Heart left ventricle (tissue), 16 donors: Measurements from ENCODE around the gene UGT1A1. TPM values are rescaled to one million over a fixed set of nuclear protein-coding genes. Genes with fewer than 3 reads are reported as not detected.
A peak's percentile ranks its signal among the peaks of the same experiment; 100 is the strongest.

Experiments used
- ATAC-seq, 4 donors: fragments of 200-7000 bp; cut with Tn5 transposase; one replicate each; pipeline ENCODE4 v1.9.1; 2020 to 2022; ENCODE audit warnings: moderate library complexity in 4 of 4, mild to moderate bottlenecking in 3 of 4, moderate number of reproducible peaks in 1 of 4
- DNase-seq, 5 donors: peaks; one replicate each; pipeline ENCODE4 v3.0.0-alpha.2; 2020
- H3K27ac ChIP-seq, 12 donors: fragments of 200-600 bp; sonication (generic) in 4 of 12; one replicate each; pipeline versions ENCODE4 v1.5.0 to v1.8.0; 2016 to 2022; ENCODE audit warnings: mild to moderate bottlenecking in 2 of 12
- H3K27me3 ChIP-seq, 9 donors: fragments of 200-600 bp; sonication (generic) in 2 of 9; one replicate each; pipeline versions ENCODE4 v1.5.1 to v1.8.0; 2016 to 2022; ENCODE audit warnings: mild to moderate bottlenecking in 3 of 9
- H3K36me3 ChIP-seq, 9 donors: fragments of 200-600 bp; sonication (generic) in 2 of 9; one replicate each; pipeline versions ENCODE4 v1.5.0 to v1.8.0; 2018 to 2022; ENCODE audit warnings: mild to moderate bottlenecking in 2 of 9
- H3K4me1 ChIP-seq, 12 donors: fragments of 200-600 bp; sonication (generic) in 4 of 12; one replicate each; pipeline versions ENCODE4 v1.5.0 to v1.8.0; 2016 to 2022; ENCODE audit warnings: mild to moderate bottlenecking in 3 of 12
- H3K4me3 ChIP-seq, 12 donors: fragments of 200-600 bp; sonication (generic) in 4 of 12; one replicate each; pipeline versions ENCODE4 v1.5.0 to v1.8.0; 2017 to 2022; ENCODE audit warnings: mild to moderate bottlenecking in 9 of 12, moderate library complexity in 4 of 12
- H3K9me3 ChIP-seq, 12 donors: fragments of 200-600 bp; sonication (generic) in 4 of 12; one replicate each; pipeline versions ENCODE4 v1.5.0 to v1.8.0; 2016 to 2022; ENCODE audit warnings: mild to moderate bottlenecking in 1 of 12
- CTCF ChIP-seq, 12 donors: fragments of 200-600 bp; sonication (generic) in 4 of 12; IDR thresholded peaks; one replicate each; pipeline versions ENCODE4 v1.5.0 to v1.8.0; 2018 to 2022; ENCODE audit warnings: antibody characterized with exemption in 12 of 12, mild to moderate bottlenecking in 5 of 12
- POLR2A ChIP-seq, 2 donors: fragments of 450-650 bp; IDR thresholded peaks; one replicate each; pipeline ENCODE4 v1.6.1; 2017; ENCODE audit warnings: antibody characterized with exemption in 2 of 2, mild to moderate bottlenecking in 2 of 2, moderate library complexity in 2 of 2
- WGBS, 4 donors: extraction: QIAGEN DNeasy Blood & Tissue Kit in 2 of 4; methylation state at CpG; one replicate each; pipeline versions ENCODE4 v1.1.5 to v1.1.7; 2013 to 2018; 5-methylcytosine and 5-hydroxymethylcytosine counted together
- intact Hi-C, 10 donors: fragments of 100-400 bp; cut with DNase I; formaldehyde crosslinking; loops; one replicate each; pipeline versions ENCODE4 v1.11.1 to v1.14.2; 2022
- polyA plus RNA-seq, 2 donors: library from polyadenylated mRNA; stranded (reverse); fragments of 200-250 nt; gene quantifications; one replicate each; pipeline ENCODE4 v1.2.3, GENCODE V29; 2013
- total RNA-seq, 9 donors: library from RNA; depleted of rRNA in 2 of 9; stranded (reverse); fragments of >200 nt in 2 of 9; fragmentation: NEBNext Ultra II Directional in 3 of 9; extraction: Animal tissue kit (Norgen Biotek cat#: 25700) in 3 of 9; gene quantifications; one replicate each; pipeline versions ENCODE4 v1.1.0 to v1.2.4, GENCODE V29; 2016 to 2023
- donor health status: ischemic (EF 13 %, LVEDD 7.1; RV severe dilation, severe dysfunction).
- donor health status: healthy with polysubstance abuse.
- donor health status: DM: no; HTN: yes; CAD: no.
- donor health status: DM: no; HTN: no; CAD: no.
- donor health status: ischemic (EF 25% LVEDD 6.9; RV normal size, moderate dysfunction).
- donor health status: ischemic (EF 25% LVEDD 5.7; RV mildly dilated, moderate dysfunction).
- donor health status: healthy.
- donor health status: DM: yes; HTN: yes; CAD: no.
- donor health status: ischemic (EF 35%, LVEDD 5.7; RV mildly dilated, moderate dysfunction).
- donor health status: nonischemic (EF 11% LVEDD 7.7; RV severe dilation, severe dysfunction).
- donor health status: DM: yes; HTN: yes; CAD: no.
- donor health status: PGD.
- donor health status: ischemic (EF 29% LVEDD 5.4; RV normal size, mild dysfunction).
- donor health status: nonischemic (EF 23%, LVEDD 6.1; RV moderate dilation, normal function).

The UGT1A1 gene
- total and polyA plus RNA-seq, 11 donors, result 0.03 TPM; not detected in 10

GRCh38 chr2:233816771-233817170 lies 56.7 kb downstream of the UGT1A1 start:
- DNase-seq, result peak in 1 of 5 donors; percentile 47
- H3K27ac ChIP-seq, result no peak overlapping the region
- no peaks in the 10 kb centered on the region for H3K36me3 ChIP-seq
- no peak for TF ChIP-seq CTCF (IDR thresholded peaks at IDR 0.05)
- TF ChIP-seq POLR2A (IDR thresholded peaks at IDR 0.05), result no peak
- no peak for ATAC-seq
- peaks cover 0 to 8% (median 0%) of the 10 kb centered on the region in 12 donors for H3K9me3 ChIP-seq
- H3K27me3 ChIP-seq, result peaks cover 0 to 6% (median 0%) of the 10 kb centered on the region in 9 donors
- no peak overlapping the region for H3K4me3 ChIP-seq
- 70 to 74% (median 72%) methylated on average over 4 of the region's 4 CpGs for WGBS, 4 donors
- no peaks in the 10 kb centered on the region for H3K4me1 ChIP-seq
- intact Hi-C loops, result no loop called here

- 79 to 85% (median 80%) methylated on average over 3 of the region's 3 CpGs for WGBS, 4 donors
- Histone ChIP-seq H3K4me3 (no peak overlapping the region), H3K9me3 (peaks cover 0 to 8% (median 0%) of the 10 kb centered on the region in 12 donors), H3K4me1 (no peaks in the 10 kb centered on the region), H3K36me3 (no peaks in the 10 kb centered on the region), H3K27me3 (peaks cover 0 to 6% (median 0%) of the 10 kb centered on the region in 9 donors), H3K27ac (no peak overlapping the region)
- TF ChIP-seq CTCF (IDR thresholded peaks at IDR 0.05) (no peak), POLR2A (IDR thresholded peaks at IDR 0.05) (no peak)
- DNase-seq (peak in 1 of 5 donors; percentile 42), ATAC-seq (no peak)
- intact Hi-C loops, result no loop called here
Observed at GRCh38 chr2:233817361-233817911, 57.4 kb downstream of the UGT1A1 start.

GRCh38 chr2:233817995-233818638 lies 58.0 kb downstream of the UGT1A1 start:
- Histone ChIP-seq H3K4me3 (no peak overlapping the region), H3K36me3 (no peaks in the 10 kb centered on the region), H3K9me3 (peaks cover 0 to 8% (median 0%) of the 10 kb centered on the region in 12 donors), H3K27ac (no peak overlapping the region), H3K27me3 (peaks cover 0 to 6% (median 0%) of the 10 kb centered on the region in 9 donors), H3K4me1 (no peaks in the 10 kb centered on the region)
- ATAC-seq (no peak), DNase-seq (no peak)
- WGBS, 4 donors, result 83 to 93% (median 92%) methylated on average over 8 to 11 of the region's 11 CpGs
- TF ChIP-seq CTCF (IDR thresholded peaks at IDR 0.05) (no peak), POLR2A (IDR thresholded peaks at IDR 0.05) (no peak)
- intact Hi-C loops, result no loop called here
